HL-60 (cell line): ENCODE measurements around the gene PALLD.

Experiments used
- GABPA ChIP-seq: IDR thresholded peaks from 2 replicates; pipeline ENCODE4 v1.6.1; 2012; ENCODE audit warnings: low read depth
- POLR2AphosphoS5 ChIP-seq: IDR thresholded peaks from 2 replicates; pipeline ENCODE4 v1.6.1; 2012; ENCODE audit warnings: low read depth
- SPI1 ChIP-seq: IDR thresholded peaks from 2 replicates; pipeline ENCODE4 v1.6.1; 2012; ENCODE audit warnings: low read depth, mild to moderate bottlenecking, borderline replicate concordance
- TF ChIP-seq, protein P1 (sequence below): IDR thresholded peaks from one replicate; pipeline ENCODE4 v1.5.1; 2011; ENCODE audit warnings: low read length, control low read depth, inconsistent platforms; ENCODE audit not compliant: insufficient read depth
- TF ChIP-seq, protein P2 (sequence below): IDR thresholded peaks from 2 replicates; pipeline ENCODE4 v1.6.1; 2012; ENCODE audit warnings: low read depth; ENCODE audit not compliant: insufficient replicate concordance

DNA sequence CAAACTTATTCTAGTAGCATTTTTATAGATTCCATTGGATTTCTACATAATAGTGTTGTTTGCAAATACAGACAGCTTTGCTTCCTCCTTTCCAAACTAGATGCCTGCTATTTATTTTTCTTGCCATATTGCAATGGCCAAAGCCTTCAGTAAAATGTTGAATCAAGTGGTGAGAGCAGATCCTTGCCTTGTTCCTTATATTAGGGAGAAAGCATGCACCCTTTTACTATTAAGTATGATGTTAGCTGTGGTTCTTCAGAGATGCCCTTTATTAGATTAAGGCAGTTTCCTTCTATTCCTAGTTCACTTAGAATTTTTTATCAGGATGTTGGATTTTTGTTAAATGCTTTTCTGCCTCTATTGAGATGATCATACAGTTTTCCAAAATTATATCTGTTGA, 279.5 kb downstream of the PALLD start:
- no peak for TF ChIP-seq POLR2AphosphoS5
- TF ChIP-seq, protein P1, sequence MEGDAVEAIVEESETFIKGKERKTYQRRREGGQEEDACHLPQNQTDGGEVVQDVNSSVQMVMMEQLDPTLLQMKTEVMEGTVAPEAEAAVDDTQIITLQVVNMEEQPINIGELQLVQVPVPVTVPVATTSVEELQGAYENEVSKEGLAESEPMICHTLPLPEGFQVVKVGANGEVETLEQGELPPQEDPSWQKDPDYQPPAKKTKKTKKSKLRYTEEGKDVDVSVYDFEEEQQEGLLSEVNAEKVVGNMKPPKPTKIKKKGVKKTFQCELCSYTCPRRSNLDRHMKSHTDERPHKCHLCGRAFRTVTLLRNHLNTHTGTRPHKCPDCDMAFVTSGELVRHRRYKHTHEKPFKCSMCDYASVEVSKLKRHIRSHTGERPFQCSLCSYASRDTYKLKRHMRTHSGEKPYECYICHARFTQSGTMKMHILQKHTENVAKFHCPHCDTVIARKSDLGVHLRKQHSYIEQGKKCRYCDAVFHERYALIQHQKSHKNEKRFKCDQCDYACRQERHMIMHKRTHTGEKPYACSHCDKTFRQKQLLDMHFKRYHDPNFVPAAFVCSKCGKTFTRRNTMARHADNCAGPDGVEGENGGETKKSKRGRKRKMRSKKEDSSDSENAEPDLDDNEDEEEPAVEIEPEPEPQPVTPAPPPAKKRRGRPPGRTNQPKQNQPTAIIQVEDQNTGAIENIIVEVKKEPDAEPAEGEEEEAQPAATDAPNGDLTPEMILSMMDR, result no peak
- TF ChIP-seq, protein P2, sequence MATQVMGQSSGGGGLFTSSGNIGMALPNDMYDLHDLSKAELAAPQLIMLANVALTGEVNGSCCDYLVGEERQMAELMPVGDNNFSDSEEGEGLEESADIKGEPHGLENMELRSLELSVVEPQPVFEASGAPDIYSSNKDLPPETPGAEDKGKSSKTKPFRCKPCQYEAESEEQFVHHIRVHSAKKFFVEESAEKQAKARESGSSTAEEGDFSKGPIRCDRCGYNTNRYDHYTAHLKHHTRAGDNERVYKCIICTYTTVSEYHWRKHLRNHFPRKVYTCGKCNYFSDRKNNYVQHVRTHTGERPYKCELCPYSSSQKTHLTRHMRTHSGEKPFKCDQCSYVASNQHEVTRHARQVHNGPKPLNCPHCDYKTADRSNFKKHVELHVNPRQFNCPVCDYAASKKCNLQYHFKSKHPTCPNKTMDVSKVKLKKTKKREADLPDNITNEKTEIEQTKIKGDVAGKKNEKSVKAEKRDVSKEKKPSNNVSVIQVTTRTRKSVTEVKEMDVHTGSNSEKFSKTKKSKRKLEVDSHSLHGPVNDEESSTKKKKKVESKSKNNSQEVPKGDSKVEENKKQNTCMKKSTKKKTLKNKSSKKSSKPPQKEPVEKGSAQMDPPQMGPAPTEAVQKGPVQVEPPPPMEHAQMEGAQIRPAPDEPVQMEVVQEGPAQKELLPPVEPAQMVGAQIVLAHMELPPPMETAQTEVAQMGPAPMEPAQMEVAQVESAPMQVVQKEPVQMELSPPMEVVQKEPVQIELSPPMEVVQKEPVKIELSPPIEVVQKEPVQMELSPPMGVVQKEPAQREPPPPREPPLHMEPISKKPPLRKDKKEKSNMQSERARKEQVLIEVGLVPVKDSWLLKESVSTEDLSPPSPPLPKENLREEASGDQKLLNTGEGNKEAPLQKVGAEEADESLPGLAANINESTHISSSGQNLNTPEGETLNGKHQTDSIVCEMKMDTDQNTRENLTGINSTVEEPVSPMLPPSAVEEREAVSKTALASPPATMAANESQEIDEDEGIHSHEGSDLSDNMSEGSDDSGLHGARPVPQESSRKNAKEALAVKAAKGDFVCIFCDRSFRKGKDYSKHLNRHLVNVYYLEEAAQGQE, result no peak
- no peak for TF ChIP-seq GABPA
- TF ChIP-seq SPI1, result no peak
